Nephron (organoid): Measurements from ENCODE around the gene DUOXA2.
A peak's percentile ranks its signal among the peaks of the same experiment; 100 is the strongest.

Experiments
- H3K27ac Mint-ChIP-seq, 3 experiments: 2 replicates each; pipeline ENCODE4 v1.8.0; 2020; ENCODE audit warnings: mixed read lengths in 3 of 3, mild to moderate bottlenecking in 2 of 3, moderate library complexity in 1 of 3
- H3K27me3 Mint-ChIP-seq: 2 replicates; pipeline ENCODE4 v1.8.0; 2021; ENCODE audit warnings: low read depth, mild to moderate bottlenecking, moderate library complexity, mixed read lengths
- H3K36me3 Mint-ChIP-seq: 2 replicates; pipeline ENCODE4 v1.8.0; 2020; ENCODE audit warnings: low read depth, mixed read lengths
- H3K4me1 Mint-ChIP-seq: 2 replicates; pipeline ENCODE4 v1.8.0; 2020; ENCODE audit warnings: mixed read lengths
- H3K4me3 Mint-ChIP-seq, 3 experiments: 2 replicates each; pipeline ENCODE4 v1.8.0; 2020; ENCODE audit warnings: mild to moderate bottlenecking in 3 of 3, mixed read lengths in 3 of 3, moderate library complexity in 2 of 3
- H3K9me3 Mint-ChIP-seq: 2 replicates; pipeline ENCODE4 v1.8.0; 2020; ENCODE audit warnings: mixed read lengths
- TF ChIP-seq, protein P1 (sequence below), 3 experiments: fragments of 200-600 bp; sonication (generic); IDR thresholded peaks; one replicate each; pipeline ENCODE4 v1.5.0; 2021; ENCODE audit warnings: antibody characterized with exemption in 3 of 3; ENCODE audit not compliant: unreplicated experiment in 3 of 3

The DUOXA2 gene

DNA sequence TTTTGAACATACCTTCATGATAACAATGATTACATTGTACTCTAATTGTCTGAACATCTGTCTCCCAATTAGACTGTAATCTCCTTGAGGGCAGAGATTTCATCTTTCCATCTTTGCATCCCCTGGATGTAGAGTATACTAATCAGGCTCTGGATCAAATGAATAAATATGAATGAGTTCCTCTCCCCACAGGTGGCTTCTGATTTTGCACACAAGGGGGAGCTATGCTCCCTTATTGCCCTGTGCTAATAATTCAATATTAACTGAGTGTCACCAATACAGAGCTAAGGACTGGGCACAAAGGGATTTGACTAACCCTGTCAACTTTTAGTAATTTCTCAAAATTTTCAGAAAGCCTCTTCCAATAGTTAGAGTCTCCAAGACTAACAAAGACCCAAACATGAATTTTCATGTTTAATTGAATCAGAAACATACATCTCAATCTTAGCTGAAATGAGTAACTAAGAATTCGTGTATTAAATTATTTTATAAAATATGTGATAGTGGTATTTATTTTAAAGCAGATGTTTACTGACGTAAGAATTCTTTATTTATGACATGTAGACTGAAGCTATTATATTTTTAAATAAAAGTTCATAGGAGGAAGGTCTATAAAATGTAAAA is 12.5 kb downstream of the DUOXA2 start:
- Mint-ChIP-seq H3K4me1 (peaks cover 7% of the 10 kb centered on the region), H3K27me3 (peaks cover 92% of the 10 kb centered on the region), H3K27ac (no peak overlapping the region), H3K9me3 (peaks cover 2% of the 10 kb centered on the region), H3K4me3 (no peak overlapping the region), H3K36me3 (no peaks in the 10 kb centered on the region)
- TF ChIP-seq, protein P1, sequence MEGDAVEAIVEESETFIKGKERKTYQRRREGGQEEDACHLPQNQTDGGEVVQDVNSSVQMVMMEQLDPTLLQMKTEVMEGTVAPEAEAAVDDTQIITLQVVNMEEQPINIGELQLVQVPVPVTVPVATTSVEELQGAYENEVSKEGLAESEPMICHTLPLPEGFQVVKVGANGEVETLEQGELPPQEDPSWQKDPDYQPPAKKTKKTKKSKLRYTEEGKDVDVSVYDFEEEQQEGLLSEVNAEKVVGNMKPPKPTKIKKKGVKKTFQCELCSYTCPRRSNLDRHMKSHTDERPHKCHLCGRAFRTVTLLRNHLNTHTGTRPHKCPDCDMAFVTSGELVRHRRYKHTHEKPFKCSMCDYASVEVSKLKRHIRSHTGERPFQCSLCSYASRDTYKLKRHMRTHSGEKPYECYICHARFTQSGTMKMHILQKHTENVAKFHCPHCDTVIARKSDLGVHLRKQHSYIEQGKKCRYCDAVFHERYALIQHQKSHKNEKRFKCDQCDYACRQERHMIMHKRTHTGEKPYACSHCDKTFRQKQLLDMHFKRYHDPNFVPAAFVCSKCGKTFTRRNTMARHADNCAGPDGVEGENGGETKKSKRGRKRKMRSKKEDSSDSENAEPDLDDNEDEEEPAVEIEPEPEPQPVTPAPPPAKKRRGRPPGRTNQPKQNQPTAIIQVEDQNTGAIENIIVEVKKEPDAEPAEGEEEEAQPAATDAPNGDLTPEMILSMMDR (IDR thresholded peaks at IDR 0.05; ENCODE audit: unreplicated experiment in 3 of 3): peak in 2 of 3 experiments; percentile 32 to 36

DNA sequence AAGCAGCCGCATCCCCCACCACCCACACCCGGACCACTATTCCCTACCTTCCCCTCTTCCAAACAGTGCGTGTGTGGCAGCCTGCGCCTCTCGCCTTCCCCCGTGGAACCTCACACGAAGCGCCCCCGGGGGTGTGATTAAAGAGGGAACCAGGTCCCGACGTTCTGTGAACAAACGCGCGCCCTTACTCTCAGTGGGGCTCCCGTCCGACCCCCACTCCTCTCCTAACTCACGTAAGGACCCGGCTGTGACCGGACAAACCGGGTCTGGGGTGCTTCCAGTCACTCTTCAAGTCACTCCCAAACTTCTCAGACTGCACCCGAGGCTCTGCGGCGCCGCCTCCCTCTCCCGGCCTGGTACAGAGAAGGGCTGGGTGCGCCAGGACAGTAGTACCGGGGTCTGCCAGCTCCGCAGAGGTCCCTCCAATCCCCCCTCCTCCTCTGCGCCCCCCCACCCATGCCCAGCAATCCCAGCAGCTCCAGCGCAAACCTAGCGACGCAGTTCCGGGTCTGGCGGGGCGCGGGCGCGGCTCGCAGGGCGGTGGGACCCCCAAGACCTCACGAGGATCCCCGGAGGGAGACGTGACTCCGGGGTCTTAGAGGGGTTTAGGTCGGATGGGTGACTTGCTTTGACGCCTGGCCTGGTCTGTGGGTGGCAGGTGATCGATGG is 15.0 kb downstream of the DUOXA2 start:
- peaks cover 7% of the 10 kb centered on the region for H3K4me1 Mint-ChIP-seq
- no peak overlapping the region for H3K27ac Mint-ChIP-seq
- peaks cover 2% of the 10 kb centered on the region for H3K9me3 Mint-ChIP-seq
- H3K4me3 Mint-ChIP-seq: peak overlapping the region; percentile 57 to 65 (median 64)
- TF ChIP-seq, protein P1 (IDR thresholded peaks at IDR 0.05; ENCODE audit: unreplicated experiment in 3 of 3): no peak
- H3K27me3 Mint-ChIP-seq: peaks cover 96% of the 10 kb centered on the region
- no peaks in the 10 kb centered on the region for H3K36me3 Mint-ChIP-seq

DNA sequence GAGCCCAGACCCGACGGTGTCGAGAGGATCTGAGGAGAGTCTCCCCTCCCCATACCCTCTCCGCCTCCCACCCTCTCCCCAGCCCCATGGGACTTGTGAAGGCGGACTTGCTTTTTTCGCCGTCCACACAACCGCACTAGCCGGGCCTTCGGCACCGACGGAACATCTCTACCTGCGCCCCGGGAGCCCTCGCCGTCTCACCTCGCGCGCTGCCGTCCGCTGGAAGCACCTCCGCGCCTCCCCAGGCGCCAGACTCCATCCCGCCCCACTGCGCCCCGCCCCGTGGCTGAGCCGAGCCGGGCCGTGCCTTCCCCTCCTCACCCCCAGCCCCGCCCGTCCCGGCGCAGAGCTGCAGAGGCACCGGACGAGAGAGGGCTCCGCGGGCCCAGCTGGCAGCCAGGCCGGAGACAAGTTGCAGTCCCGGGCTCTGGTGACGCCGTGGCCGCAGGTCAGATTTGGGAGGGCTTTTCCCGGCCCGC is 15.6 kb downstream of the DUOXA2 start, which contains the start of the genes DUOX1 and DUOXA1:
Gene DUOX1, plus strand, starts transcription at position 344 of the 479 bp plus-strand sequence. CDS start 1,973 bp downstream, outside the sequence.
Gene DUOXA1, minus strand, starts transcription at position 229 of the 479 bp plus-strand sequence. CDS start 6,865 bp downstream, outside the sequence.
- Mint-ChIP-seq H3K4me3 (peak within 1 kb of the TSS; percentile 63 to 67 (median 65)), H3K27ac (no peak within 1 kb of the TSS), H3K4me1 (peaks cover 7% of the 10 kb centered on the region), H3K36me3 (no peaks in the 10 kb centered on the region), H3K9me3 (peaks cover 2% of the 10 kb centered on the region), H3K27me3 (peaks cover 96% of the 10 kb centered on the region)
- TF ChIP-seq, protein P1 (IDR thresholded peaks at IDR 0.05; ENCODE audit: unreplicated experiment in 3 of 3): no peak

DNA sequence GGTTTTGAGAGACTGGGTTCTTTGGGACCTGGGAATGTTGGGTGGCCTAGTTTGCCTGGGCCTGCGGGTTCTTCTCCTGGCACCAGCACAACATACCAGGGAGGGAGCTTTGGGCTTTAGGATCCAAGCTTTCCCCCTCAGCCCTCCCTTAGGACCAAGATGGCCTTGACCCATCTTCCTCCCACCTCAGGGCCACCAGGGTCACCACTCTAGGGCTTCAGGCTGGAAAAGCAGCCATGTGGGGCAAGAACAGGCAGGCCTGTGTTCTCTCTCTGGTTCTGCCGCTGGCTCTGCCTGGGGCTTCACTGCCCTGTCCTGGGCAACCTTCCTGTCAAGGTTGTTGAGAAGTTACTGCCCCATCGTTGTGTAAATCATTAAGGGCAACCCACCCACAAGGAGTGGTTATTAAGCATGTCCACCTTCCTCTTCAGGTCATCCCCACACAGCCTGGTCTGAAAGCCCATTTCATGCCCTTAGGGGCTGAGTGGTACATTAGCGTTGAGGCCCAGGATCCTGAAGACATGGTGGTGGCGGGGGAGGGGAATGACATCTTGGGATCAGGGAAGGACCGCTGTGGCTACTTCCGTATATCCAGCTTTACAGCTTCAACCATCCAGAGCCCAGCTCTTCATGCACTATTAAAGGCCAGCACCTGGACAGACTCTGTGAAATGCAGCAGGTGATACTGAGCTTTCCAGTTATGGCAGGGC is 16.3 kb downstream of the DUOXA2 start:
- peaks cover 7% of the 10 kb centered on the region for H3K4me1 Mint-ChIP-seq
- no peaks in the 10 kb centered on the region for H3K9me3 Mint-ChIP-seq

DNA sequence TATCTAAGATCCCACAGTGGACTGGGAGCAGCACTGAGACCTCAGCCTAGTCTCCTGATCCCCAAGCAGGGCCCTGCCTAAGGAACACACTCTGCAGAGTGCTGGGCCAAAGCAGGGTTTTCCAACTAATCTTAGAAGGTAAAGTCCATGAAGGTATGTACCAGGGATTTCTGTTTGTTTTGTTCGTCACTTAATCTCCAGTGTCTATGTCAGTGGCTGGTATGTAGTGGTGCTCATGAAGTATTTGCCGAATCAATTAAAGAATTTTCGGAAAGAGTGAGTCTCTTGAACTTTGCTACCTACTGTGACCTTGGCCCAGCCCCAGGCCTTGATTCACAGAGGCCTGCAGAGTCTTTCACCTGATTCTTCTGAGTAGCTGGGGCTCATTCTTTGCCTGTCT is 17.4 kb downstream of the DUOXA2 start:
- Mint-ChIP-seq H3K27me3 (peaks cover 89% of the 10 kb centered on the region), H3K9me3 (no peaks in the 10 kb centered on the region), H3K36me3 (no peaks in the 10 kb centered on the region), H3K4me3 (no peak overlapping the region), H3K4me1 (peaks cover 7% of the 10 kb centered on the region), H3K27ac (no peak overlapping the region)
- TF ChIP-seq, protein P1 (IDR thresholded peaks at IDR 0.05; ENCODE audit: unreplicated experiment in 3 of 3): no peak

More for the DNA sequence above, 16.3 kb downstream of the DUOXA2 start:
- Mint-ChIP-seq H3K27ac (no peak overlapping the region), H3K36me3 (no peaks in the 10 kb centered on the region), H3K4me3 (peak overlapping the region; percentile 52 to 67 (median 63)), H3K27me3 (peaks cover 93% of the 10 kb centered on the region)
- TF ChIP-seq, protein P1 (IDR thresholded peaks at IDR 0.05; ENCODE audit: unreplicated experiment in 3 of 3): no peak
